GM21526 (cell line): ENCODE results near the gene ANXA5.

ENCODE experiments used
- ATAC-seq: cut with Tn5 transposase; IDR thresholded peaks from one replicate; pipeline ENCODE4 v1.9.1; 2021; ENCODE audit warnings: moderate library complexity; ENCODE audit not compliant: unreplicated experiment, low FRiP score

The ANXA5 gene

DNA sequence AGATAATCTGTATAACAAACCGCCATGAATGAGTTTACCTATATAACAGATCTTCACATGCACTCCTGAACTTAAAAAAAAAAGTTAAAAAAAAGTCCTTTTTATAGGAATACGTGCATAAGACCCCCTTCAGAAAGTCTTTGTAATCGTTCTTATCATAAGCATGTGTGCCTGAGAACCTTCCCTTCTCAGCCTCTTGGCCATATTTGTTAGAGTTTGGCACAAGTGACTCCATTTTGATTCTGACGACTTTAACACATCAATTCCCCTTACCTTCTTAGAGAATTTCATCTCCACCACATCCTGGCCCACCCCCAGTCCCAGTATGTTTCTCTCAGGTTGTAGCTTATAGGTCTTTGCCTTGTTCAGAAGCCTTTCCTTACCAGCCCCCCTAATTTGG is 16.0 kb upstream of the ANXA5 start:
- no peak for ATAC-seq

DNA sequence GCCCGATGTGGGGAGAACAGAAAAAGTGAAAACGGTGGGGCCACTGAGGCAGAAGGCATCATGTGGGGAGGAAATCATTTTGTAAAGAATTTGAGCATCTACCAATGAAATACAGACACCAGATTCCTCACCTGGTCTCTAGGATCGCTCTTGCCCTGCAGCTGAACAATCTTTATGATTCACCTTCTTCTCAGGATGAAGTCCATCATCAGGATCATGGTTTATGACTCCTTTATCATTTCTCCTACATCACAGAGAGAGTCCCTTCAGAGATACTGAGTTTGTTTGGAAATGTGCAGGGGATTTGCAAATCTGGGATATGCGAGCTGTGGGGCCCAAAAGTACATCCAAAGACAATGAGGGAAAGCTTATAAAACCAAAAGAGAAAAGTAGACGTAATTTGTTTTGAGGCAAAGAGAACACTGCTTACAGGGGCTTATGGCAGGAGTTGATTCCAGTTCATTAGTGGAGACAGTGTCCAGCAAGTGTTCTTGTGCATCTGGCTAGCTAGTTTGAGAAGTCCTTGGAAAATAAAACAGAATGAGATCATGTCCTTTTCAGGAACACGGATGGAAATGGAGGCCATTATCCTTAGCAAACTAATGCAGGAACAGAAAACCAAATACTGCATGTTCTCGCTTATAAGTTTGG is 15.3 kb upstream of the ANXA5 start:
- ATAC-seq, result no peak

DNA sequence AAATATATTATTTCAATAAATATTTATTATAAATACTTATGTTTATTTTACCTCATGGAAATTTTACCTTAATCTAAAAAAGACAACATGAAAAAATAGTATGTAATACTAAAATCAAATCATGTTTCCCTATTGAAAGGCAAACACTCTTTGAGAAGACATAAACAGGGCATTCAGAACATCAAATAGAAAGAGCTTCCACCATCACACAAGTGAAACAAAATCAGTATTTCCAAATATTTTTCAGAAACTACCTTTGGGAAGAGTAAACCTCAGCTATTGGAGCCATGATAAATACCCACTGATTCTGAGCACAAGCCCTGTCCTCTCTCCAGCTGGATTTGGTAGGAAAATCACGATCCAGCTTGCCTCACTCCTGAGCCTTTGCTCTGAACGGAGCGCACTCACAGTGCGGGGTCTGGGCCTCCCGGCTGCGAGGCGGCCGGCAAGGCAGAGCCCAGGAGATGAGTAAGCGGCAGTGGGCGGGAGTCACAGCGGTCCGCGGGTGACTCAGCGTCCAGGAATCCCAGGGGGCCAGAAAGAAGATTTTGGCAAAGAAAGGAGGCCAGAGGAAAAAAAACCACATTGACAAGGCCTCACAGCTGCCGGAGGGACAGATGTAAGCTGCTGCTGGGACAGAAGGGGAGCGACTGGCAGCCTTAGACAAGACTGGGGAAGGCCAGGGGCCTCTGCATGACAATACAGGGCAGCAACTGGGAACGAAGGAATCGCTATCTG is 14.7 kb upstream of the ANXA5 start:
- ATAC-seq, result peak; percentile 91

DNA sequence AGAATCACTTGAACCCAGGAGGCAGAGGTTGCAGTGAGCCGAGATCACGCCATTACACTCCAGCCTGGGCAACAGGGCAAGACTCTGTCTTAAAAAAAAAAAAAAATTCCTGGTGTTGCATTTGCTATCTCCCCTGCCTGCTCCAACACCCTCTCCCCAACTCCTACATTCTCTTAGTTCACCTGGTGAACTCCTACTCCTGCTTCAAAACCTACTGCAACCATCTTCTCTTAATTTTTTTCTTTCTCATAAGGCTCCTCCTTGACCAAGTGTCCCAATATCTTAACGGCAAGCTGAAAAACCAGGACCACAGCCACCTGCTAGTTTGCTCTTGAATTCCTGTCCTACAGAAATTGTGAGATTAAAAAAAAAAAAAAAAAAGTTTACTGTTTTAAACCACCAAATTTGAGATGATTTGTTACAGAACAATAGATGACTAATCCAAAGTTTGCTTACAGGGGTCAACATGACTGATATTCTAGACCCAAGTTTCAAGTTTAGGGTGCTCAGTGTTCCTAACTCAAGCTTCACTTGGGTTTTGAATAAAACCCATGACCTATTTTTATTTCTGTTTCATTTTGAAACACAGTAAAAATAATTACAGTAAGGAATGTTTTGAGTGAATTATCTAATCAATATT is 13.1 kb upstream of the ANXA5 start:
- ATAC-seq, result no peak

DNA sequence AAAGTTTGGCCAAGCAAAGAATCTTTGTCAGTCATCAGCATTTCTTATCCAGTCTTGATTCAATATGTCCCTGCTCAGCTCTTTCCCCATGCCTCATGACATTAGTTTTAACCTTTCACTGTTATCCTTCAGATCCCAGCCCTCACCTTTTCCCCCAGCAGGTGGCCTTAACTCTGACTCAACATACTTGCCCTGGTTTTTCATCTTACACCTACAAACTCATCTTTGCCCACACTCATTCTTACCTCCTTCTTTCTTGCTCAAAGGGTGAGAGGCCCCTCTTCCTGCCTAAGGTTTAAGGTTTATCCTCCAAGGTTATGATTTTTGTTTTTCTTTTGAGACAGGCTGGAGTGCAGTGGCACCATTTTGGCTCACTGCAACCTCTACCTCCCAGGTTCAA is 10.6 kb upstream of the ANXA5 start:
- no peak for ATAC-seq

DNA sequence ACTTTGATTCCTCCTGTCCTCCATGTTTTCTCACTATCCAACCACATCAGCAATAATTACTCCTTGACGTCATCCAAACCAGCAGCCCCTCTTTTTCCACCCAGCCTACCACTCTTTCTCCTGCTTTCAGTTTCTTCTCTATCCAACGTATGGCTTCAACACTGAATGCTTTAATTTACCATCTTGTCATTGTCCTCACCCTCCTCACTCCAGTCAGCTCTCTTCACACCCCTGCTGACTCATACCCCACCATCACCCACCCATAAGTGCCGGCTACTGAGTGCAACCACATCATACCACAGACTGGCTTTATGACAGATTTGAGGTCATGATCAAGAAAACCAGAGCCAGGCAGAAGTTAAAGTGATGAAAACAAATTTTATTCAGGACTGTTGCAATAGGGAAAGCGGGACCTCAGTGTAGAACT is 9.8 kb upstream of the ANXA5 start:
- ATAC-seq, result no peak

DNA sequence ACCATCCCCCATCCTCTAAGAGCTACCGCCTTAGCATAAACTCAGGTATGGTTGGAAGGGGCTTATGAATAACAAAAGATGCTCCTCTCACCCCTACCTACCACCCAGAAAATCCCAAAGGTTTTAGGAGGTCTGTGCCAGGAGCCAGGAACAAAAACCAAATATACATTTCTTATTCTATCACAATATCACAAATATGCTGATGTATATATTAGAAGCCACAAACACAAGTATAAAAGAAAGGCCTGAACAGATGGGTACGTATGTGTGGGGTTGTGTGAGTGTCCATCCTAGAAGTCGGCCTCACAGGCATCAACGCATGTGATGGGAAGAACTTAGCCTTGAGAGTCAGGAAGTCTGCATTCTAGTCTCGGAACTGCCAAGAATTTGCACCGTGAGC is 8.7 kb upstream of the ANXA5 start:
- ATAC-seq, result no peak

DNA sequence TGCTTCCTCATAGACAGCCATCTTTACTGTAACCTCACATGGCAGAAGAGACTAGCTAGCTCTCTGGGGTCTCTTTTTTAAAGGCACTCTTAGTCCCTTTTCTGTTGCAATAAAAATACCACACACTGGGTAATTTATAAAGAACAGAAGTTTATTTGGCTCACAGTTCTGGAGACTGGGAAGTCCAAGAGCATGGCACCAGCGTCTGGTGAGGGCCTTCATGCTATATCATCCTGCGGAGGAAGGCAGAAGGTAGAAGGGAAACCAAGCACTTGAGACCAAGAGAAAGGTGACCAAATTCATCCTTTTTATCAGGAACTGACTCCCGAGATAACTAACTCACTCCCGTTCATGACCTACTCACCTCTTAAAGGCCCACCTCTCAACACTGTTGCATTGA is 5.4 kb upstream of the ANXA5 start:
- ATAC-seq, result no peak

DNA sequence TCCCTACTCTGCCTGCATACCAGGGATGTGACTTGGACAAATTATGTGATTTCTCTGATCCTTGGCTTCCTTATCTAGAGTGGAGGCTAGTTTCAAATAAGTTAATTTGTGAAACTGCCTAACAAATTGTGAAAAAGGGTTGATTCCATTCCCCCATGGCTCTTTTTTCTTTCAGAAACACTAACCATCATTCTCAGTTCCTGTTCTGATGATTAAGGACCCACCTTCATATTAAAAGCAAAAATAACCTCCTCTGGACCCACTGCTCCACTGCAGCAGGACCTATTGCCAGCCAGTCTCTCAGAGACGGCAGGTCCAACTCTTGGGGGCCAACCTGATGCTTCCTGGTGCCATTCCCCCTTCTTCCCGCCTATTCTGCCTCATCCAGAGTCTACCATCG is 4.5 kb upstream of the ANXA5 start:
- no peak for ATAC-seq

DNA sequence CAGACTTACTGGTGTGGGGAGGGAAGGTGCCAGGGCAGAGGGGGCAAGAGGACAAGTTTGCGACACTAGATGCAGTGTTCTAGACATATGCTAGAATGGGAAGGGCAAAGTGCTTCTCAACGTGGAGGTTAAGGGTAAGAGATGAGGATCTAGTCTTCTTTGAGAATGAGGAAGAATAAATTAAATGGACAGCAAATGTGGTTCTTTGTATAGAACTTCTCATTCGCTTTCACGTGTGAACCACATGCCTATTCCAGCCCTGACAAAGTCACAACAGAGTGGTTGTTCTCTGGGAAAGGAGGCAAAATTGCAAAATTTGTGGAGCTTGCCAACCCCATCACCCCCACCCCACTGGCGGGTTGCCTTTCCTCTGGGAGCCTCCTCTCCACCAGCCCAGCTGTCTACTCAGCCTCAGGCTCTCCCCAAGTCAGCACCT is 1.5 kb upstream of the ANXA5 start:
- no peak for ATAC-seq

DNA sequence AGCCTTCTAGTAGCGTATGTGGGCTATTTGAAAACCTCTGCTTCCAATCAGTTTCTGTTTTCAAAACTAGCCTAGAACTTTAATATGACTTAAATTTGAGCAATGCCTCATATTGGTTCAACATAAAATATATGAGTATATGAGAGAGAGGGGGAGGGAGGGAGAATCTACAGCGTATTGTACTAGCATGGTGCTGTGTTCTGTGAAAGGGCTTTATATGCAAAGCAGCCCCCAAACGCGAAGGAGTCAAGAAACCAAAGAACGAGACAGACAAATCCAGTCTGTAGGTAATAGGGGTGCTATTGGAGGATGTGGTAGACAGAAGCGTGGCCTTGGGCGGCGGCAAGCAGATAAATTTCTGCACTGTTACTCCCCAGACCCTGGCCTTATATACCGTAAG is 784 bp upstream of the ANXA5 start:
- peak; percentile 37 for ATAC-seq

DNA sequence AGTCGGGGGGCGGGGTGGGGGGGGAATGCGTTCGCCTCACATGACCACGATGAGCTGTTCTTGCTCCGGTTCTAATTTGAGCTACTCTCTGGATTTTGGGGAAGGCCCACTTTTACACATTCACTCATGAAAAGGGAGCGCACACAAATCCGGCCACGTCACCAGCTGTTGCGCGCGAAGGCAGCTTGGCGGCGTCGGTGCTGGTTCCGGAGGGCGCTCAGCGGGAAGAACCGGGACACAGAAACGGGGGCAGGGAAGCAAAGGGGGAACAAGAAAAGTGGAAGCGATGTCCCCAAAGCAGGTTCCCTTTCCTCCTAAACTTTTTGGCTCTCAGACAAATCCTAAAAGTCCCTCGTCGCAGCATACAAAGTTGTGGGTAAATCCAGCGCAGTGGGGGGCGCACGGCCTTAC is 605 bp downstream of the ANXA5 start:
- ATAC-seq, result peak; percentile 26

DNA sequence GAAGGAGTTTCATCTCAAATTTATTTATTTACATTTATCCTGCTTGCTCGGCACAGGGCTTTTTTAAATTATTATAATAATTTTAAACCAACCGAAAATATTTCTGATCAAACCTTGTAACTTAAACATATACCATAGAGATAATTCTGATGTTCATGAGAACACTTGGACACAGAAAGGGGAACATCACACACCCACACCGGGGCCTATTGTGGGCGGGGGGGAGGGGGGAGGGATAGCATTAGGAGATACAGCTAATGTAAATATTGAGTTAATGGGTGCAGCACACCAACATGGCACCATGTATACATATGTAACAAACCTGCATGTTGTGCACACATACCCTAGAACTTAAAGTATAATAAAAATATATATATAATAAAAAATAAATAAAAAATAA is 2.9 kb downstream of the ANXA5 start:
- no peak for ATAC-seq

DNA sequence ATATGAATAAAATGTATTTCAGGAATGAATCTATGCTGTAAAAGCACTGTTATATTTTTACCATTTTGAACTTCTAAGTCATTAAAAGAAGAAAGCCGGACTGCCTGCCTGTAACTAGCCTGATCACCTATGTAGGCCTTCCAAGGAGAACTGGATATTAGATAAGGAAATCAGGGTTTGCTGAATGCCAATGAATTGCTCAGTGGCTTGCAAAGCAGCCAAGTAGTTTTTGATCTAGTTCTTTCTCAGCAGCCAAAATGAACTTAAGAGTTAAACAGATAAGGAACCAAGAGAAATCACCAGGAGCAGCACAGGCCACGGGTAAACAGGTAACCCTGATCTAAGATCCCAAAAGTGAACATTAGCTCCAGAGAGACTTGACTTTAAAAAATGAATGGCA is 3.3 kb downstream of the ANXA5 start:
- no peak for ATAC-seq

DNA sequence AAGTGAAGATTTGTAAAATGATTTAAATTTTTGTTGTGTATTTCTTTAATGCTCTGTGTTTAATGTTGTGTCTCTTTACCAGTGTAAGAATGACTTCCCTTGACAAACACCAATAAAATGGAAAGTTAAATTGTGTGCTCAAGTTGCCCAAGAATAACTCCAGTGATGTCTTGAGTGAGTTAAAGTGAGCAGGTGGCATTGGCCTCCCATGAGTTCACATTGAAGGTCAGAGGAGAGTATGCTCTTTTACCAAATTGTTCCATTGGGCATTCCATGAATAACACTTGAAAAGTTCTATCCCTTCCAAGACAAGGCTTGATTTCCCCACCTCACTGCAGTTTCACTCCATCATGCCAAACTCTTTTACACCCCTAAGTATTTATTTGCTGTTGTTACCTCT is 4.5 kb downstream of the ANXA5 start:
- no peak for ATAC-seq

DNA sequence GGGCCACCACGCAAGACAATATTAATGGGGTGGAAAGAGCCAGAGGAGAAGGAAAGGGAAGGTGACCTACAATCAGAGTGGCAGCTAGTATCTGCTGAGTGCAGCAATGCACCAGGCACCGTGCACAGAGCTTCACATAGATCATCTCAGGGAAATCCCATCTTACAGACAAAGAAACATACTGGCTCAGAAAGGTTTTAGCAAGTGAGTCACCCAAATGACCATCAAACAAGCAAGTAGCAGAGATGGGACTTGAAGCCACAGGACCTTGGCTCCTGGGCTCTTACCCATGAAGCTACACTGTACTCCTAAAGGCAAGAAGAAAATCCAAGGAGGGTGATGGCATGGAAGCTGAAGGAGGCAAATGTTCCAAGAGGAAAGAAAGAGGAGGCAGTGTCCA is 6.8 kb downstream of the ANXA5 start:
- no peak for ATAC-seq

DNA sequence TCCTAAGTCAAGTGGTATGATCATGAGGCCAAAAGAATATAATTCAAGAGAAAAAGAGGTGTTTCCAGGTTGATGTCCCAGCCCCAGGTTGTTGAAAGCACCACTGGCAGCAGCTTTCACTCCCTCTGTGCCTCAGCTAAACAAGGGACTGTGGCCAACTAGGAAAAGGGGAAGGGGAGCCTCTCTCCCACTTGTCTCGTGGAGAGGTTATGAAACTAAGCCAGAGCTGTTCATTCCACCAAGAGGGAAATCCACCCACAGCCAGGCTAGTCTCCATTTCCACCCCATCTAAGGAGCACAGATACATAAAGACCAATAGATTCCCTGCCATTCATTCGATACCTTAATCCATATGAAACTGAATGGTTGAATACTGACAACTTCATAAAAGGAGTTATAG is 8.1 kb downstream of the ANXA5 start:
- ATAC-seq, result no peak

DNA sequence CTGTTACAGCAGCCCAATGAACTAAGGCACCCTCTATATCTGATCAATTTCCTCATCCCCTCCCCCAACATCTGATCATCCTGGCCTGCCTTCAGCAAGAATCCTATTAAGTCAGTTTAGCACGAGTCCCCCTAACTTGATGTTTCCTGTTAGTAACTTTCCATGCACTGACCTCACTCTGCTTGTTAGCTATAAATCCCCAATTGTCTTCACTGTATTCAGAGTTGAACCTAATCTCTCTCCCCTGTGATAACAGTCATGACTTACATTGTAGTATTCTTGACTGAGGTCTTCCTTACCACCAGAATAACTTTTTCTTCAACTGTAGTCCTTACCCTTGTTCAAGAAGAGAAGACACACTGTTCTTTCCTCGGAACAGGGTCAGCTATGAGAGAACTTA is 8.5 kb downstream of the ANXA5 start:
- ATAC-seq, result no peak

DNA sequence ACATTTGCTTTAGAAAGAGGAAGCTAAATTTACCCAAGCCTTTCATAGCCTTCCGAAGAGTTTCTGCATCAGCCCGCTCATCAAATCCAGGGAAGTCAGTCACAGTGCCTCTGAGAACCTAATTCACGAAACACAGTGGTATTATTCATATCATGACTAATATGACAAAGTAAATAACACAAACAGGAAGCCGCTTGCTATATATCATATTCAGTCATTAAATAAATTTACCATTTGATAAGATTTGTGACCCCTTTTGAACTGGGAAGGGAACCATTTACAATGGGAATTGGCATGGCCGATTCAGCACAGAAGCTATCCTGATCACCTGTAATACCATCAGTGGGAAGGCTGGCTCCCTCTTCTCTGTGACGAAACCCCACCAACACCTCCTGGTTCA is 10.5 kb downstream of the ANXA5 start:
- ATAC-seq, result no peak

DNA sequence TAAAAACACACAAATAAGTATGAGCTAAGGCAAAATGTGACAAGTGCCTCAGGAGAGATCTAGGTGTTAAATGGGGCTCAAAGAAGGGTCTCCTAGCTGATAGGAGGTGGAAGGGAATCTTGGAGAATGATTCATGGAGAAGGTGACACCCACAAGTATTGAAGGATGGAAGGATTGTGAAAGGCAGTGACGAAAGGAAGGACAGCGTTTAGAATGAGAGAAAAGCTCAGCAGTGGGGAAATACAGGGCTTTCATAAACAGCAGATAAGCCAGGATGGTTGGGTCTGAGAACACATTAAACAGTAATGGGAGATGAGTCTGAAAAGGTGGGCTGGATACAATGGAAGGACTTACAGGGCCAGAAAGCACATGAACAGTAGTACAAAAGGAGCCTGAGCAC is 11.5 kb downstream of the ANXA5 start:
- no peak for ATAC-seq

DNA sequence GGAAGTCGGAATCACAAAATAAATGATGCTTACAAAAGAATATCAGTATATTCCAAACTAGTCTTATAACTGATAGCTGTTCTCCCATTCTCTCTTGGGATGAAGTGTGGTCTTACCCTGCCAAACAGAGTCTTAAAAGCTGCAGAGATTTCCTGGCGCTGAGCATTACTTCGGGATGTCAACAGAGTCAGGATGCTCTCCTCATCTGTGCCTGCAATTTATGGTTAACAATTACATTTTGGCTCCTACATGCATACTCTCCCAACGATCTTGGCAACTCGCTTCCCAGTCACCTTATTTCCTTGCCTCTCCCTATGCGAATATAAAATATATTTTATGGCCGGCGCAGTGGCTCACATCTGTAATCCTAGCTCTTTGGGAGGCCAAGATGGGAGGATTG is 12.2 kb downstream of the ANXA5 start:
- ATAC-seq, result no peak

DNA sequence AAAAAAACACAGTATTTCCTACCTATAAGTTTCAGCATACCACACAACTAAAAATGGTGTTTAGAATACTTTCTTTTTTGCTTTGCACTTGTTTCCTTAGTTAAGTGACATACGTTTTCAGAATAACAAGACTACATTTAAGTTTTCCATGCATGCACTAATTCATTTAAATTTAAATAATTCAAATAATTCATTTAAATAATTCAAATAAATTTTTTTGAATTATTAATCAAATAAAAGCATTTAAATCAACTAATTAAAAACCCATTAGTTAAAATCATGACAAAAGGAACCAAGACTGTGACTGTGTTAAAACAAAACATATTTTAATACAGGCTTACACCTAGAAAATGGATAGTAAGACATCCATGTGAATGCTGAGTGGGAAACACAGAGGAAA is 12.8 kb downstream of the ANXA5 start:
- ATAC-seq, result no peak
